ENCODE results near the gene UVRAG.
"Not testable (repeated sequence)": the region's sequence is repeated elsewhere in the genome, so short reads cannot be mapped to it uniquely, and the experiment has no call there.

Gene UVRAG

GRCh38 chr11:75921808-75922207 is 106.8 kb downstream of the UVRAG start:
- DNase-seq (ENCODE audit: low read depth in 2 of 2), result no peak

- DNase-seq (ENCODE audit: low read depth in 2 of 2), result no peak
Observed at GRCh38 chr11:75924966-75925784, 110.2 kb downstream of the UVRAG start.

- no peak for DNase-seq (ENCODE audit: low read depth in 2 of 2)
Observed at GRCh38 chr11:75925785-75926164, 110.8 kb downstream of the UVRAG start.

- DNase-seq (ENCODE audit: low read depth in 2 of 2), result no peak
Observed at GRCh38 chr11:75929706-75930105, 114.7 kb downstream of the UVRAG start.

- no peak for DNase-seq (ENCODE audit: low read depth in 2 of 2)
Observed at GRCh38 chr11:75930534-75930933, 115.5 kb downstream of the UVRAG start.

GRCh38 chr11:75931124-75931523 is 116.1 kb downstream of the UVRAG start:
- no peak for DNase-seq (ENCODE audit: low read depth in 2 of 2)

- not testable (repeated sequence) for DNase-seq (ENCODE audit: low read depth in 2 of 2)
Observed at GRCh38 chr11:75933736-75934135, 118.7 kb downstream of the UVRAG start.

GRCh38 chr11:75934851-75935250 is 119.8 kb downstream of the UVRAG start:
- DNase-seq (ENCODE audit: low read depth in 2 of 2), result no peak

GRCh38 chr11:75938543-75938942 is 123.5 kb downstream of the UVRAG start:
- DNase-seq (ENCODE audit: low read depth in 2 of 2), result no peak

GRCh38 chr11:75939516-75939915 is 124.5 kb downstream of the UVRAG start:
- DNase-seq (ENCODE audit: low read depth in 2 of 2), result no peak

GRCh38 chr11:75939992-75940391 is 125.0 kb downstream of the UVRAG start:
- no peak for DNase-seq (ENCODE audit: low read depth in 2 of 2)

GRCh38 chr11:75940911-75941310 is 125.9 kb downstream of the UVRAG start:
- DNase-seq (ENCODE audit: low read depth in 2 of 2), result no peak

- DNase-seq (ENCODE audit: low read depth in 2 of 2), result no peak
Observed at GRCh38 chr11:75944515-75944914, 129.5 kb downstream of the UVRAG start.

GRCh38 chr11:75945446-75945845 is 130.4 kb downstream of the UVRAG start:
- no peak for DNase-seq (ENCODE audit: low read depth in 2 of 2)

- no peak for DNase-seq (ENCODE audit: low read depth in 2 of 2)
Observed at GRCh38 chr11:75945947-75946346, 130.9 kb downstream of the UVRAG start.

GRCh38 chr11:75946531-75947530 is 131.8 kb downstream of the UVRAG start:
- no peak for DNase-seq (ENCODE audit: low read depth in 2 of 2)

- no peak for DNase-seq (ENCODE audit: low read depth in 2 of 2)
Observed at GRCh38 chr11:75949023-75949672, 134.1 kb downstream of the UVRAG start.

GRCh38 chr11:75950141-75950540 is 135.1 kb downstream of the UVRAG start:
- no peak for DNase-seq (ENCODE audit: low read depth in 2 of 2)

GRCh38 chr11:75954039-75954438 is 139.0 kb downstream of the UVRAG start:
- no peak for DNase-seq (ENCODE audit: low read depth in 2 of 2)

GRCh38 chr11:75955443-75955842 is 140.4 kb downstream of the UVRAG start:
- DNase-seq (ENCODE audit: low read depth in 2 of 2), result no peak

- no peak for DNase-seq (ENCODE audit: low read depth in 2 of 2)
Observed at GRCh38 chr11:75959540-75959939, 144.5 kb downstream of the UVRAG start.

GRCh38 chr11:75964071-75964470 is 149.1 kb downstream of the UVRAG start:
- DNase-seq (ENCODE audit: low read depth in 2 of 2), result no peak
